ENCODE results near the gene HSD17B11. TPM values are rescaled to one million over a fixed set of nuclear protein-coding genes. Genes with fewer than 3 reads are reported as not detected.

The HSD17B11 gene
- total RNA-seq, 1 experiment from 2014 or later = 14.0 TPM

DNA sequence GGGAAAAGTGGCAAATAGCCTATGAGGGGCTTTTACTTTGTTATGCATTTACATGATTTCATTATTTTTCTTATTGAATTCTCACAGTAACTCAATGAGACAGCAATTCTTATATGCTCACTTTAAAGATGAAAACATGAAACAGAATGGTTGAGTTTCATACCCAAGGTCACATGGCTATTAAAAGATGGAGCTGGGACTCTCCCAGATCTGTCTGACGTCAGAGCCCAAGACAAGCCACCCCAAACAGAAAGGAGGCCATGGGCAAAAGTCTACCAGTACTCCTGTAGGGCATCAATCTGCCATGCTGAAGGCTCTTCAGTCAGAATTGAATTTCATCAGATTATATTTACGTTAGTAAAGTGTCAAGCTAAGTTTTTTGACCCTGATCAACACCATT is 13.2 kb downstream of the HSD17B11 start:
- ChIA-PET POLR2A (no interaction called here), CTCF (no interaction called here)
- TF ChIP-seq, protein P1, sequence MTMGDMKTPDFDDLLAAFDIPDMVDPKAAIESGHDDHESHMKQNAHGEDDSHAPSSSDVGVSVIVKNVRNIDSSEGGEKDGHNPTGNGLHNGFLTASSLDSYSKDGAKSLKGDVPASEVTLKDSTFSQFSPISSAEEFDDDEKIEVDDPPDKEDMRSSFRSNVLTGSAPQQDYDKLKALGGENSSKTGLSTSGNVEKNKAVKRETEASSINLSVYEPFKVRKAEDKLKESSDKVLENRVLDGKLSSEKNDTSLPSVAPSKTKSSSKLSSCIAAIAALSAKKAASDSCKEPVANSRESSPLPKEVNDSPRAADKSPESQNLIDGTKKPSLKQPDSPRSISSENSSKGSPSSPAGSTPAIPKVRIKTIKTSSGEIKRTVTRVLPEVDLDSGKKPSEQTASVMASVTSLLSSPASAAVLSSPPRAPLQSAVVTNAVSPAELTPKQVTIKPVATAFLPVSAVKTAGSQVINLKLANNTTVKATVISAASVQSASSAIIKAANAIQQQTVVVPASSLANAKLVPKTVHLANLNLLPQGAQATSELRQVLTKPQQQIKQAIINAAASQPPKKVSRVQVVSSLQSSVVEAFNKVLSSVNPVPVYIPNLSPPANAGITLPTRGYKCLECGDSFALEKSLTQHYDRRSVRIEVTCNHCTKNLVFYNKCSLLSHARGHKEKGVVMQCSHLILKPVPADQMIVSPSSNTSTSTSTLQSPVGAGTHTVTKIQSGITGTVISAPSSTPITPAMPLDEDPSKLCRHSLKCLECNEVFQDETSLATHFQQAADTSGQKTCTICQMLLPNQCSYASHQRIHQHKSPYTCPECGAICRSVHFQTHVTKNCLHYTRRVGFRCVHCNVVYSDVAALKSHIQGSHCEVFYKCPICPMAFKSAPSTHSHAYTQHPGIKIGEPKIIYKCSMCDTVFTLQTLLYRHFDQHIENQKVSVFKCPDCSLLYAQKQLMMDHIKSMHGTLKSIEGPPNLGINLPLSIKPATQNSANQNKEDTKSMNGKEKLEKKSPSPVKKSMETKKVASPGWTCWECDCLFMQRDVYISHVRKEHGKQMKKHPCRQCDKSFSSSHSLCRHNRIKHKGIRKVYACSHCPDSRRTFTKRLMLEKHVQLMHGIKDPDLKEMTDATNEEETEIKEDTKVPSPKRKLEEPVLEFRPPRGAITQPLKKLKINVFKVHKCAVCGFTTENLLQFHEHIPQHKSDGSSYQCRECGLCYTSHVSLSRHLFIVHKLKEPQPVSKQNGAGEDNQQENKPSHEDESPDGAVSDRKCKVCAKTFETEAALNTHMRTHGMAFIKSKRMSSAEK (CRISPR knock-in tag; IDR thresholded peaks at IDR 0.05; ENCODE audit: borderline replicate concordance) = no peak
- no peak for TF ChIP-seq SOX15 (CRISPR knock-in tag; IDR thresholded peaks at IDR 0.05)
- TF ChIP-seq, protein P2, sequence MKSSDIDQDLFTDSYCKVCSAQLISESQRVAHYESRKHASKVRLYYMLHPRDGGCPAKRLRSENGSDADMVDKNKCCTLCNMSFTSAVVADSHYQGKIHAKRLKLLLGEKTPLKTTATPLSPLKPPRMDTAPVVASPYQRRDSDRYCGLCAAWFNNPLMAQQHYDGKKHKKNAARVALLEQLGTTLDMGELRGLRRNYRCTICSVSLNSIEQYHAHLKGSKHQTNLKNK (CRISPR knock-in tag; IDR thresholded peaks at IDR 0.05) = no peak
- TF ChIP-seq, protein P3, sequence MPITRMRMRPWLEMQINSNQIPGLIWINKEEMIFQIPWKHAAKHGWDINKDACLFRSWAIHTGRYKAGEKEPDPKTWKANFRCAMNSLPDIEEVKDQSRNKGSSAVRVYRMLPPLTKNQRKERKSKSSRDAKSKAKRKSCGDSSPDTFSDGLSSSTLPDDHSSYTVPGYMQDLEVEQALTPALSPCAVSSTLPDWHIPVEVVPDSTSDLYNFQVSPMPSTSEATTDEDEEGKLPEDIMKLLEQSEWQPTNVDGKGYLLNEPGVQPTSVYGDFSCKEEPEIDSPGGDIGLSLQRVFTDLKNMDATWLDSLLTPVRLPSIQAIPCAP (CRISPR knock-in tag; IDR thresholded peaks at IDR 0.05) = no peak
- TF ChIP-seq JAZF1 (CRISPR knock-in tag; IDR thresholded peaks at IDR 0.05) = no peak
- TF ChIP-seq EMX1 (CRISPR knock-in tag; IDR thresholded peaks at IDR 0.05) = no peak
- H3K27ac Mint-ChIP-seq = no peak overlapping the region
- no peak overlapping the region for H3K4me3 Mint-ChIP-seq
- no peaks in the 10 kb centered on the region for H3K4me1 Mint-ChIP-seq
- H3K9me3 Mint-ChIP-seq = no peaks in the 10 kb centered on the region
- ATAC-seq (no peak), DNase-seq (ENCODE audit: low spot score) (no peak)
- H3K36me3 Mint-ChIP-seq = peaks cover 12% of the 10 kb centered on the region
- H3K27me3 Mint-ChIP-seq (ENCODE audit: low read depth) = no peaks in the 10 kb centered on the region

DNA sequence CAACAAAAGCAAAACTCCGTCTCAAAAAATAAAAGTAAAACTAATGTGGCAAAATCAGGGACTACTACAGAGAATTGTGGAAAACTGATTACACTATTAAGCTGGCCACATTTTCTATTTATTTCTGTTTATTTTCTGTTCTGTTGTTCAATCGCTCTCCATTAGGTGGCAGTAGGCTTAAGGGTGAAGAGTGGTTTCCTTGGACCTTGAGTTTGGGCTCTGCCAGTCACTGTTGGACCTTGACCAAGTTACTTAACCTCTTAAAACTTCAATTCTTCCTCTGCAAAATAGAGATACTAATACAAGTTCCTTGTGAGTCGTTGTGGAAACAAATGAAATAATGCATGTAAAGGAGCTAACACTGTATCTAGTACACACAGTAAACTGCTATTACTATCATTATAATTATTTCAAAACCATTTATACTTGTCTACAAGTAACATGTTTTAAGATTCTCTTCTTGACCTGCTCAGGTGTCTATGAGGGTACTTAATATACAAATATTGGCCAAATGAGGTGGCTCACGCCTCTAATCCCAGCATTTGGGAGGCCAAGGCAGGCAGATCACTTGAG is 15.2 kb downstream of the HSD17B11 start:
- H3K9me3 Mint-ChIP-seq = no peaks in the 10 kb centered on the region
- H3K27ac Mint-ChIP-seq = no peak overlapping the region
- CTCF ChIA-PET = interaction anchor here (0.5 to 1.9 kb wide), 14 partner anchors 13 to 645 kb away, joined by 3 to 15 read pairs (median 4); partner anchors contain the start of gene HSD17B11
- TF ChIP-seq, protein P4, sequence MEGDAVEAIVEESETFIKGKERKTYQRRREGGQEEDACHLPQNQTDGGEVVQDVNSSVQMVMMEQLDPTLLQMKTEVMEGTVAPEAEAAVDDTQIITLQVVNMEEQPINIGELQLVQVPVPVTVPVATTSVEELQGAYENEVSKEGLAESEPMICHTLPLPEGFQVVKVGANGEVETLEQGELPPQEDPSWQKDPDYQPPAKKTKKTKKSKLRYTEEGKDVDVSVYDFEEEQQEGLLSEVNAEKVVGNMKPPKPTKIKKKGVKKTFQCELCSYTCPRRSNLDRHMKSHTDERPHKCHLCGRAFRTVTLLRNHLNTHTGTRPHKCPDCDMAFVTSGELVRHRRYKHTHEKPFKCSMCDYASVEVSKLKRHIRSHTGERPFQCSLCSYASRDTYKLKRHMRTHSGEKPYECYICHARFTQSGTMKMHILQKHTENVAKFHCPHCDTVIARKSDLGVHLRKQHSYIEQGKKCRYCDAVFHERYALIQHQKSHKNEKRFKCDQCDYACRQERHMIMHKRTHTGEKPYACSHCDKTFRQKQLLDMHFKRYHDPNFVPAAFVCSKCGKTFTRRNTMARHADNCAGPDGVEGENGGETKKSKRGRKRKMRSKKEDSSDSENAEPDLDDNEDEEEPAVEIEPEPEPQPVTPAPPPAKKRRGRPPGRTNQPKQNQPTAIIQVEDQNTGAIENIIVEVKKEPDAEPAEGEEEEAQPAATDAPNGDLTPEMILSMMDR (IDR thresholded peaks at IDR 0.05) = peak; percentile 5; the same call in 1 of the 2 replicates
- TF ChIP-seq, protein P5, sequence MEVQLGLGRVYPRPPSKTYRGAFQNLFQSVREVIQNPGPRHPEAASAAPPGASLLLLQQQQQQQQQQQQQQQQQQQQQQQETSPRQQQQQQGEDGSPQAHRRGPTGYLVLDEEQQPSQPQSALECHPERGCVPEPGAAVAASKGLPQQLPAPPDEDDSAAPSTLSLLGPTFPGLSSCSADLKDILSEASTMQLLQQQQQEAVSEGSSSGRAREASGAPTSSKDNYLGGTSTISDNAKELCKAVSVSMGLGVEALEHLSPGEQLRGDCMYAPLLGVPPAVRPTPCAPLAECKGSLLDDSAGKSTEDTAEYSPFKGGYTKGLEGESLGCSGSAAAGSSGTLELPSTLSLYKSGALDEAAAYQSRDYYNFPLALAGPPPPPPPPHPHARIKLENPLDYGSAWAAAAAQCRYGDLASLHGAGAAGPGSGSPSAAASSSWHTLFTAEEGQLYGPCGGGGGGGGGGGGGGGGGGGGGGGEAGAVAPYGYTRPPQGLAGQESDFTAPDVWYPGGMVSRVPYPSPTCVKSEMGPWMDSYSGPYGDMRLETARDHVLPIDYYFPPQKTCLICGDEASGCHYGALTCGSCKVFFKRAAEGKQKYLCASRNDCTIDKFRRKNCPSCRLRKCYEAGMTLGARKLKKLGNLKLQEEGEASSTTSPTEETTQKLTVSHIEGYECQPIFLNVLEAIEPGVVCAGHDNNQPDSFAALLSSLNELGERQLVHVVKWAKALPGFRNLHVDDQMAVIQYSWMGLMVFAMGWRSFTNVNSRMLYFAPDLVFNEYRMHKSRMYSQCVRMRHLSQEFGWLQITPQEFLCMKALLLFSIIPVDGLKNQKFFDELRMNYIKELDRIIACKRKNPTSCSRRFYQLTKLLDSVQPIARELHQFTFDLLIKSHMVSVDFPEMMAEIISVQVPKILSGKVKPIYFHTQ (CRISPR knock-in tag; IDR thresholded peaks at IDR 0.05) = no peak
- H3K27me3 Mint-ChIP-seq (ENCODE audit: low read depth) = no peaks in the 10 kb centered on the region
- H3K36me3 Mint-ChIP-seq = peaks cover 16% of the 10 kb centered on the region
- DNase-seq (ENCODE audit: low spot score) = no peak
- peak; percentile 72 for ATAC-seq
- POLR2A ChIA-PET = interaction anchor here (1.2 kb wide), 1 partner anchor 15 kb away, joined by 3 read pairs; the partner anchor contains the start of gene HSD17B11
- no peaks in the 10 kb centered on the region for H3K4me1 Mint-ChIP-seq
- H3K4me3 Mint-ChIP-seq = no peak overlapping the region

DNA sequence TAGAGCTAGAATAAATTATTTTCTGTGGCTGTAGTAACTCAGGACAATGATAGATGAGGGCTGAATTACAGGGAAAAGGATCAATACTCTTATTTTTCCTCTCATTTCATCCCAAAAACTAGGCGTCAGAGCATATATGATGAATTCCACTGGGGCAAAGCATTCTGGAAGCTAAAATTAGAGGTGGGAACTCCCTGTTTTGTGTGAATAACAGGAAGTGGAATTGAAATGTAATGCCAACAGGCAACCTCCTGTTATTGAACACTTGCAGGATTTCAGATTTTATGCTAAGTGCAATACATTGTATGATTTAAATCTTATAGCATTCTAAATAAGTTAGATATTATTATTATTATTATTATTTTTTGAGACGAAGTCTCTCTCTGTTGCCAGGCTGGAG is 20.9 kb downstream of the HSD17B11 start:
- peaks cover 9% of the 10 kb centered on the region for H3K4me1 Mint-ChIP-seq
- CTCF ChIA-PET = no interaction called here
- POLR2A ChIA-PET = no interaction called here
- no peak overlapping the region for H3K27ac Mint-ChIP-seq
- DNase-seq (ENCODE audit: low spot score) (no peak), ATAC-seq (no peak)
- no peaks in the 10 kb centered on the region for H3K27me3 Mint-ChIP-seq (ENCODE audit: low read depth)
- TF ChIP-seq NR2C2 (CRISPR knock-in tag; IDR thresholded peaks at IDR 0.05) (no peak), ZNF423 (CRISPR knock-in tag; IDR thresholded peaks at IDR 0.05) (no peak), GABPB1 (CRISPR knock-in tag; IDR thresholded peaks at IDR 0.05) (no peak), RELA (CRISPR knock-in tag; IDR thresholded peaks at IDR 0.05; ENCODE audit: borderline replicate concordance) (no peak)
- TF ChIP-seq, protein P6, sequence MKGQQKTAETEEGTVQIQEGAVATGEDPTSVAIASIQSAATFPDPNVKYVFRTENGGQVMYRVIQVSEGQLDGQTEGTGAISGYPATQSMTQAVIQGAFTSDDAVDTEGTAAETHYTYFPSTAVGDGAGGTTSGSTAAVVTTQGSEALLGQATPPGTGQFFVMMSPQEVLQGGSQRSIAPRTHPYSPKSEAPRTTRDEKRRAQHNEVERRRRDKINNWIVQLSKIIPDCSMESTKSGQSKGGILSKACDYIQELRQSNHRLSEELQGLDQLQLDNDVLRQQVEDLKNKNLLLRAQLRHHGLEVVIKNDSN (CRISPR knock-in tag; IDR thresholded peaks at IDR 0.05) = no peak
- TF ChIP-seq, protein P7, sequence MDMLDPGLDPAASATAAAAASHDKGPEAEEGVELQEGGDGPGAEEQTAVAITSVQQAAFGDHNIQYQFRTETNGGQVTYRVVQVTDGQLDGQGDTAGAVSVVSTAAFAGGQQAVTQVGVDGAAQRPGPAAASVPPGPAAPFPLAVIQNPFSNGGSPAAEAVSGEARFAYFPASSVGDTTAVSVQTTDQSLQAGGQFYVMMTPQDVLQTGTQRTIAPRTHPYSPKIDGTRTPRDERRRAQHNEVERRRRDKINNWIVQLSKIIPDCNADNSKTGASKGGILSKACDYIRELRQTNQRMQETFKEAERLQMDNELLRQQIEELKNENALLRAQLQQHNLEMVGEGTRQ (CRISPR knock-in tag; IDR thresholded peaks at IDR 0.05) = no peak
- peaks cover 26% of the 10 kb centered on the region for H3K9me3 Mint-ChIP-seq
- peaks cover 61% of the 10 kb centered on the region for H3K36me3 Mint-ChIP-seq
- H3K4me3 Mint-ChIP-seq = no peak overlapping the region
